GM21447 (cell line): ENCODE measurements around the gene SERINC5.
"Not testable (repeated sequence)": the region's sequence is repeated elsewhere in the genome, so short reads cannot be mapped to it uniquely, and the experiment has no call there.

Experiments
- ATAC-seq: cut with Tn5 transposase; IDR thresholded peaks from one replicate; pipeline ENCODE4 v1.9.1; 2021; ENCODE audit not compliant: unreplicated experiment

Gene SERINC5

DNA sequence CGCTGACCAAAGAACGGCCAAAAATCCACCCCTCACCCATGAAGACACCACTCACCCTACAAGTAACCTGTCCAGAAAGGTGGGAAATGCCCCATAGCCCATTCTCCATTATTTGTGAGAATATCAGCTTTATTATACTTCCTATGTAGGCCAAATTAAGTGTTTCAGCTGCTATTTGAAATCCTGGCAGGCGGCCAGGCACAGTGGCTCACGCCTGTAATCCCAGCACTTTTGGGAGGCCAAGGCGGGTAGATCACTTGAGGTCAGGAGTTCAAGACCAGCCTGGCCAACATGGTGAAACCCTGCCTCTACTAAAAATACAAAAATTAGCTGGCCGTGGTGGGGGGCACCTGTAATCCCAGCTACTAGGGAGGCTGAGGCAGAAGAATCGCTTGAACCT, 54.1 kb downstream of the SERINC5 start:
- ATAC-seq: not testable (repeated sequence)

DNA sequence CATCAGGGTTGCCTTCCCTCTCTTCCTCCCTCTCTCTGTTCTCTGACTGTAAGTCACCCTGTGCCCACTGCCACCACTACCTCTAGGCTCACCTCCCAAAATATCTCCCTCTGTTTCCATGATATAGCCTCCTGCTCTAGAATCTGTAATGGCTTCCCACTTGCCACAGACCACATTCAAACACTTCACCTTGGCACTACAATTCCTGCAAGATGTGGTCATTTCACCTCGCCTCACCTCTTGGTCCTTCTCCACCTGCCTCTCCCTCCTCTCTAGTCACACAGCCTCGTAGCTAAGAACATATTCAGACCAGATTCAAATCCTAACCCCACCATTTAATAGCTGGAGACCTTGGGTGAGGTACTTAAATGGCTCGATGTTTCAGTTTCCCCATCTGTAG, 56.9 kb downstream of the SERINC5 start:
- no peak for ATAC-seq

DNA sequence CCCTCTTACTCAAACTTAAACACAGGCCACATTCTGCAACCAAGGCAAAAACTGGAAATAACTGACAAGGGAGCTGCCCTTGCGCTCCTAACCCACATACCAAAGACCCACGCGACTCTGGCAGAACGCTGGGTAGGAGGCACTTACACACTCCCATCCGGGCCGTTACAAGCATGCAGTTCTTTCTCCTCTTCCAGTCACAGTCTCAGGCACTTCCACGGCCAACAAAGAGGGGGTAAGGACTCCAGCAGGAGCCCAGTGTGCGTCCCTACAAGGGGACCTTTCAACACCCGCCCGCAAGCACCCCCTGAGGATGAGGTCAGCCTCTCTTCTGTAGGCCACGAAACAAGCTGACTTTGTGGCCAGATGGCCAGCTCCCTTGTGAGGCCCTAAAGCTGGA, 57.4 kb downstream of the SERINC5 start:
- no peak for ATAC-seq

GRCh38 chr5:80195837-80196400, 59.9 kb downstream of the SERINC5 start:
- no peak for ATAC-seq

DNA sequence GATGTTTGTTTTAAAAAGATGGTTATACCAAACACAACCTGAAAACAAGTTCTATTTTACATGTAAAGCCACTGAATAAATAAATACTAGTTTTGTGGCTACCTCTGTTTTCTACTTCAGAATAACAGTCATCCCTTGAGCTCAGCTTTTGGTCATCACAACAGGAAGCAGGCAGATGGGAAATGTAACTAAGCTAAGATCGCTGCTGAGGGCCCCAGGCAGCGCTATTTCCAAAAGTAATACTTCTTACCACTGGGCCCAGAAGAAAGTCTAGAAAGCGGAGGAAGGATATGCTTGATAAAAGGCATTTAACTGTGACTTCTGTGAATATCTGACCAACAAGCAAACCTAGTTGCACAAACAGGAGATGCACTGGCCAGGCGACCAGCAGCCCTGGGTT, 61.4 kb downstream of the SERINC5 start:
- no peak for ATAC-seq

- no peak for ATAC-seq
Observed at GRCh38 chr5:80193401-80193800, 62.4 kb downstream of the SERINC5 start.

DNA sequence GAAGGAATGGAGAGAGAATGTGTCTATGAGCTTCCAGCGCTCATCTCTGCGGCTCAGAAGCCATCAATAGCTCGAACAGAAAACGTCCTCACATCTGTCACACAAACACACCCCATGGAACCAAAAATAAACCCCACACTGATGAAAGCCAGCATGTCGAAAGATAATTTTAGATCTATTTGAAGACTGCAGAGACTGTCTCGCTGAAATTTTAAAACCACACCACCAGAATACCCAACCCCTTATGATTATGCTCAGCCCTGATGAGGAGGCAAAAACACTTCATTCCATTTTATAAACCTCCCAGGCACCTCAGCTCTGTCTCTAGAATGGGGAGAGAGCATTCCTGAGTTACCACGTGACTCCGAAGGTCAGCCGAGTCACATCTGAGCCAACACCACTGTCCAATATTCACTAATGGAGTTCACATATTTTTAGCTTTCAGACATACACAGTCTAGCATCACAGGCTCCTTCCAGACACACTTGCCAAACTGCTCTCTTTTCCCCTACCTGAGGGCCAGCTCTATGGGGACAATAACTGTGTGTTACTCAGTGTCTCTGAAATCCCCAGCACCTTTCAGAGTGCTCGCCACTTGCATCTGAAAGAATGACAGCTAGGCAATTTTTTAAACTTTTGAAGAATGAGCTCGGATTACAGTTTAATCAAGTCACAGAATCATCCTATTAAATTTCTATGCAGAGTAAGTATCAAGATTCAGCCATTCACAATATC, 63.2 kb downstream of the SERINC5 start:
- no peak for ATAC-seq

DNA sequence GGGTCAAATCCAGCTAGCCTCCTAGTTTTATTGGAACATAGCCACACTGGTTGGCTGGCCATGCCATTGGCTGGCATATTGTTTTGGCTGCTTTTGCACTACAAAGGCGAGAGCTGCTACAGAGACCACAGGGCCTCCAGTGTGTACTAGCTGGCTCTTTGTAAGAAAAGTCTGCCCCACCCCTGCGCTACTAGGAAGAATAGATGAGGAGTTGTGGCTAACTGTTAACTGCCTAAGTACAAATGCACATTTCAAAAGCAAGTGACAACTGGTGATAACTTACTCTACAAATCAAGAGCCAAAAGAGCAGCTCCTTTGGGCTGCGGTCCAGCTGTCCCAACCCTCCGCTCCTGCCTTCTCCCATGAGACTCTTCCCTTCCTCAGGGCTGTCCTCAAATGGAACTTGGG, 63.9 kb downstream of the SERINC5 start:
- no peak for ATAC-seq

GRCh38 chr5:80191397-80191796, 64.5 kb downstream of the SERINC5 start:
- no peak for ATAC-seq

GRCh38 chr5:80190960-80191359, 64.9 kb downstream of the SERINC5 start:
- ATAC-seq: no peak

DNA sequence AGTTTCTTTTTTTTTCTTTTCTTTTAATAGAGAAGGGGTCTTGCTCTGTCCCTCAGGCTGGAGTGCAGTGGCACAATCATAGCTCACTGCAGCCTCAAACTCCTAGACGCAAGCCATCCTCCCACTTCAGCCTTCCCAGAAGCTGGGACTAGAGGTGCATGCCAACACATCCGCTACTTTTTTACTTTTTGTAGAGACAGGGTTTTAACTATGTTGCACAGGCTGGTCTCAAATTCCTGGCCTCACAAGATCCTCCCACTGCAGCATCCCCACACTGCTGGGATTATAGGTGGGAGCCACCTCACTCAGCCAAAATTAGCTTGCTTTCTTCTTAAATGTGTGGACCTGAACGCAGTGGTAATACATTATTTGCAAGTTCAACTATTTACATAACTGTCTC, 66.1 kb downstream of the SERINC5 start:
- ATAC-seq: no peak

- no peak for ATAC-seq
Observed at GRCh38 chr5:80189201-80189600, 66.6 kb downstream of the SERINC5 start.

- no peak for ATAC-seq
Observed at GRCh38 chr5:80187421-80188090, 68.3 kb downstream of the SERINC5 start.

GRCh38 chr5:80185535-80185934, 70.3 kb downstream of the SERINC5 start:
- ATAC-seq: not testable (repeated sequence)

- ATAC-seq: no peak
Observed at GRCh38 chr5:80185095-80185494, 70.8 kb downstream of the SERINC5 start.

- no peak for ATAC-seq
Observed at GRCh38 chr5:80184235-80185023, 71.4 kb downstream of the SERINC5 start.

GRCh38 chr5:80183728-80184234, 72.1 kb downstream of the SERINC5 start:
- ATAC-seq: not testable (repeated sequence)

- no peak for ATAC-seq
Observed at GRCh38 chr5:80182809-80183580, 72.9 kb downstream of the SERINC5 start.

DNA sequence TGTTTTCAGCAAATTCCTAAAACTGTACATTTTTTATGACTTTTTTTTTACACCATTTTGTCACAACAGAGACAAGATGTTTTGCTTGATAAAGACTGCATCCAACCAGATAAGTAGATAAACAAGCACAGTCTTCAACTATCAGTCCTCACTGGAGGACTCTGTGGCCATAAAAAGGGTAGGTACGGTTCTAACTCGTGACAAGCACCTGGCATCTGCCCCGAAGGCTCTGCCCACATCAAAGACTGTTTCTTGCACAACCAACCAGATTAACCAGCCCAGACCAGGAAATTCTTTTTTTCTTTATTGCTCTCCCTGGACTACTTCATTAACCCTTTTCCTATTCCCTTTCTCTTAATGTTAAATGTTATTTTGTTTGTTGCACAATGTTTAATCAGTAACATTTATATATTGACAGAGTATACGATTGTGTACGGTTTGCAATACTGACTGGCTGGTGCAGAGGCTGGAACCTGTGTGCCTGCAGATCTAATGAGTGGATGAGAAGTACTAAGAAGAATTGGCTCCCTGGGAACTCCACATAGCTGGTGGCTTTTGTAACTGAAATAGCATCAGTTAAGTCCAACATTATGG, 74.1 kb downstream of the SERINC5 start:
- ATAC-seq: no peak

- no peak for ATAC-seq
Observed at GRCh38 chr5:80177236-80177635, 78.6 kb downstream of the SERINC5 start.
